HG03354 (cell line): ENCODE results near the gene PRKAG2.
A peak's percentile ranks its signal among the peaks of the same experiment; 100 is the strongest.
"Not testable (repeated sequence)": the region's sequence is repeated elsewhere in the genome, so short reads cannot be mapped to it uniquely, and the experiment has no call there.

Experiments
- ATAC-seq: cut with Tn5 transposase; IDR thresholded peaks from one replicate; pipeline ENCODE4 v1.9.1; 2021; ENCODE audit warnings: mild to moderate bottlenecking; ENCODE audit not compliant: unreplicated experiment, poor library complexity, severe bottlenecking

Gene PRKAG2

GRCh38 chr7:151888079-151889067 is 11.5 kb upstream of the PRKAG2 start:
- ATAC-seq, result no peak

- ATAC-seq, result no peak
Observed at GRCh38 chr7:151886783-151887182, 9.9 kb upstream of the PRKAG2 start.

- no peak for ATAC-seq
Observed at GRCh38 chr7:151885202-151885580, 8.3 kb upstream of the PRKAG2 start.

GRCh38 chr7:151884312-151885201 is 7.6 kb upstream of the PRKAG2 start:
- ATAC-seq, result no peak

- ATAC-seq, result no peak
Observed at GRCh38 chr7:151883857-151884256, 6.9 kb upstream of the PRKAG2 start.

- ATAC-seq, result no peak
Observed at GRCh38 chr7:151882734-151883133, 5.8 kb upstream of the PRKAG2 start.

- ATAC-seq, result no peak
Observed at GRCh38 chr7:151880688-151881087, 3.8 kb upstream of the PRKAG2 start.

- no peak for ATAC-seq
Observed at GRCh38 chr7:151877911-151878835, 1.3 kb upstream of the PRKAG2 start.

GRCh38 chr7:151875942-151876898 is 695 bp downstream of the PRKAG2 start:
- ATAC-seq, result peak; percentile 45

- ATAC-seq, result not testable (repeated sequence)
Observed at GRCh38 chr7:151874479-151874878, 2.4 kb downstream of the PRKAG2 start.

GRCh38 chr7:151873402-151873965 is 3.4 kb downstream of the PRKAG2 start:
- no peak for ATAC-seq

GRCh38 chr7:151872531-151873401 is 4.1 kb downstream of the PRKAG2 start:
- ATAC-seq, result no peak

- no peak for ATAC-seq
Observed at GRCh38 chr7:151871904-151872303, 5.0 kb downstream of the PRKAG2 start.

- ATAC-seq, result no peak
Observed at GRCh38 chr7:151871189-151871735, 5.7 kb downstream of the PRKAG2 start.

- ATAC-seq, result no peak
Observed at GRCh38 chr7:151869968-151870918, 6.7 kb downstream of the PRKAG2 start.

GRCh38 chr7:151869455-151869854 is 7.5 kb downstream of the PRKAG2 start:
- no peak for ATAC-seq
